ENCODE results near the gene CD300LG.
"Not testable (repeated sequence)": the region's sequence is repeated elsewhere in the genome, so short reads cannot be mapped to it uniquely, and the experiment has no call there.

CD300LG gene

GRCh38 chr17:43825567-43825966, 21.4 kb upstream of the CD300LG start:
- no peak for DNase-seq (ENCODE audit: low read depth)

GRCh38 chr17:43826206-43826605, 20.8 kb upstream of the CD300LG start:
- DNase-seq (ENCODE audit: low read depth), result no peak

GRCh38 chr17:43827596-43827995, 19.4 kb upstream of the CD300LG start:
- no peak for DNase-seq (ENCODE audit: low read depth)

GRCh38 chr17:43829738-43830137, 17.2 kb upstream of the CD300LG start:
- no peak for DNase-seq (ENCODE audit: low read depth)

- DNase-seq (ENCODE audit: low read depth), result no peak
Measured at GRCh38 chr17:43830510-43831140, 16.4 kb upstream of the CD300LG start.

GRCh38 chr17:43831633-43832032, 15.3 kb upstream of the CD300LG start:
- DNase-seq (ENCODE audit: low read depth), result no peak

GRCh38 chr17:43832168-43832975, 14.6 kb upstream of the CD300LG start:
- DNase-seq (ENCODE audit: low read depth), result peak; percentile 12

GRCh38 chr17:43832976-43833829, 13.8 kb upstream of the CD300LG start, which contains the start of gene MPP3:
Gene MPP3, minus strand, starts transcription at chr17:43833146. Its CDS starts 1,240 bp downstream, at chr17:43831906.
- peak; percentile 17 for DNase-seq (ENCODE audit: low read depth)

- DNase-seq (ENCODE audit: low read depth), result peak; percentile 41
Measured at GRCh38 chr17:43834106-43834505, 12.9 kb upstream of the CD300LG start.

GRCh38 chr17:43839670-43840108, 7.3 kb upstream of the CD300LG start:
- DNase-seq (ENCODE audit: low read depth), result no peak

- no peak for DNase-seq (ENCODE audit: low read depth)
Measured at GRCh38 chr17:43840814-43841213, 6.2 kb upstream of the CD300LG start.

- no peak for DNase-seq (ENCODE audit: low read depth)
Measured at GRCh38 chr17:43841282-43841681, 5.7 kb upstream of the CD300LG start.

- not testable (repeated sequence) for DNase-seq (ENCODE audit: low read depth)
Measured at GRCh38 chr17:43842091-43842974, 4.6 kb upstream of the CD300LG start.

- no peak for DNase-seq (ENCODE audit: low read depth)
Measured at GRCh38 chr17:43842975-43843325, 4.0 kb upstream of the CD300LG start.

- DNase-seq (ENCODE audit: low read depth), result no peak
Measured at GRCh38 chr17:43844241-43844640, 2.7 kb upstream of the CD300LG start.

GRCh38 chr17:43845766-43846165, 1.2 kb upstream of the CD300LG start:
- DNase-seq (ENCODE audit: low read depth), result no peak

GRCh38 chr17:43846221-43846712, 709 bp upstream of the CD300LG start:
- DNase-seq (ENCODE audit: low read depth), result peak; percentile 38

- DNase-seq (ENCODE audit: low read depth), result no peak
Measured at GRCh38 chr17:43848601-43849000, 1.6 kb downstream of the CD300LG start.

- DNase-seq (ENCODE audit: low read depth), result no peak
Measured at GRCh38 chr17:43849116-43849515, 2.1 kb downstream of the CD300LG start.

GRCh38 chr17:43852571-43852970, 5.6 kb downstream of the CD300LG start:
- DNase-seq (ENCODE audit: low read depth), result no peak

GRCh38 chr17:43853546-43853945, 6.6 kb downstream of the CD300LG start:
- no peak for DNase-seq (ENCODE audit: low read depth)

Data from fibroblast of the conjunctiva (primary cell).